SK-N-SH (cell line): ENCODE measurements around the gene SAXO1. TPM values are rescaled to one million over a fixed set of nuclear protein-coding genes. Genes with fewer than 3 reads are reported as not detected.
"Not testable (repeated sequence)": the region's sequence is repeated elsewhere in the genome, so short reads cannot be mapped to it uniquely, and the experiment has no call there.

Experiments used
- CTCF ChIA-PET: fragments of 300-600, 350-600 bp; formaldehyde crosslinking; extraction: SDS; loops from one replicate; lab custom pipeline; 2021; lab: Yijun Ruan, JAX
- POLR2A ChIA-PET: fragments of 350-600 bp; sonication (Branson Sonifier 250); formaldehyde crosslinking; extraction: SDS; loops from one replicate; lab custom pipeline; 2020; ENCODE audit warnings: antibody characterized with exemption, inconsistent platforms; lab: Yijun Ruan, JAX
- DNase-seq: peaks from one replicate; pipeline ENCODE4 v3.0.0; 2012
- H2AFZ ChIP-seq: fragments of 200-600 bp; sonication (generic); 2 replicates; pipeline ENCODE4 v1.8.1; 2016; ENCODE audit warnings: antibody characterized with exemption, mild to moderate bottlenecking, low read depth
- H3F3A ChIP-seq: fragments of 200-600 bp; sonication (generic); replicated peaks from 2 replicates; pipeline ENCODE3; 2016; ENCODE audit warnings: antibody characterized with exemption, mild to moderate bottlenecking; ENCODE audit not compliant: insufficient read depth
- H3K27ac ChIP-seq, 2 experiments: fragments of 200-500 bp in 1 of 2; fragments of 200-600 bp in 1 of 2; sonication (Bioruptor generic) in 1 of 2; sonication (generic), shearing (Covaris generic) in 1 of 2; 2 replicates each; pipeline versions ENCODE4 v1.5.1 to v1.6.1; 2014 to 2016; ENCODE audit warnings: low read depth in 2 of 2, inconsistent platforms in 1 of 2, low read length in 1 of 2, mild to moderate bottlenecking in 1 of 2, mixed read lengths in 1 of 2
- H3K27me3 ChIP-seq: fragments of 200-600 bp; sonication (generic), shearing (Covaris generic); 2 replicates; pipeline ENCODE4 v1.6.1; 2016; ENCODE audit warnings: mixed run types; ENCODE audit not compliant: insufficient read depth
- H3K36me3 ChIP-seq, 2 experiments: fragments of 200-500 bp in 1 of 2; fragments of 200-600 bp in 1 of 2; sonication (Bioruptor generic) in 1 of 2; sonication (generic) in 1 of 2; replicated peaks in 1 of 2; 2 replicates each; pipeline versions ENCODE3 to v1.5.1; 2014 to 2016; ENCODE audit warnings: low read length in 1 of 2, mild to moderate bottlenecking in 1 of 2; ENCODE audit not compliant: insufficient read depth in 2 of 2, control insufficient read depth in 1 of 2
- H3K4me1 ChIP-seq, 2 experiments: fragments of 200-500 bp in 1 of 2; fragments of 200-600 bp in 1 of 2; sonication (Bioruptor generic) in 1 of 2; sonication (generic), shearing (Covaris generic) in 1 of 2; 2 replicates each; pipeline versions ENCODE4 v1.5.1 to v1.6.1; 2014 to 2016; ENCODE audit warnings: low read depth in 1 of 2, low read length in 1 of 2, mixed run types in 1 of 2; ENCODE audit not compliant: insufficient read depth in 2 of 2, control insufficient read depth in 1 of 2
- H3K4me2 ChIP-seq: fragments of 200-600 bp; sonication (generic), shearing (Covaris generic); 2 replicates; pipeline ENCODE4 v1.6.1; 2017; ENCODE audit warnings: mixed run types
- H3K4me3 ChIP-seq, 2 experiments: fragments of 200-500 bp in 1 of 2; fragments of 200-600 bp in 1 of 2; sonication (Bioruptor generic) in 1 of 2; sonication (generic), shearing (Covaris generic) in 1 of 2; 2 replicates each; pipeline versions ENCODE4 v1.5.1 to v1.8.1; 2014 to 2016; ENCODE audit warnings: low read depth in 2 of 2, inconsistent platforms in 1 of 2, low read length in 1 of 2, mild to moderate bottlenecking in 1 of 2, mixed read lengths in 1 of 2, moderate library complexity in 1 of 2
- H3K79me2 ChIP-seq: fragments of 200-600 bp; sonication (generic); 2 replicates; pipeline ENCODE4 v1.8.1; 2017; ENCODE audit warnings: mild to moderate bottlenecking; ENCODE audit not compliant: insufficient read depth
- H3K9ac ChIP-seq: fragments of 200-600 bp; sonication (generic); 2 replicates; pipeline ENCODE4 v1.6.1; 2017; ENCODE audit warnings: mixed run types
- H3K9me2 ChIP-seq: fragments of 200-600 bp; sonication (generic); 2 replicates; pipeline ENCODE4 v1.6.1; 2017; ENCODE audit warnings: mixed run types
- H3K9me3 ChIP-seq: fragments of 200-600 bp; sonication (generic); 2 replicates; pipeline ENCODE4 v1.6.1; 2017; ENCODE audit warnings: mixed run types, mild to moderate bottlenecking, moderate library complexity
- H4K20me1 ChIP-seq: fragments of 200-600 bp; sonication (generic); 2 replicates; pipeline ENCODE4 v1.6.1; 2017; ENCODE audit warnings: mild to moderate bottlenecking, mixed run types; ENCODE audit not compliant: insufficient read depth
- ELF1 ChIP-seq: IDR thresholded peaks from 2 replicates; pipeline ENCODE4 v1.4.0; 2012
- EP300 ChIP-seq, 2 experiments: IDR thresholded peaks; 2 replicates each; pipeline versions ENCODE4 v1.4.0 to v1.6.1; 2012; ENCODE audit warnings: borderline replicate concordance in 1 of 2, low read depth in 1 of 2, low read length in 1 of 2
- EZH2phosphoT487 ChIP-seq: fragments of 200-600 bp; sonication (generic); IDR thresholded peaks from 2 replicates; pipeline ENCODE4 v1.6.1; 2017; ENCODE audit warnings: low read depth, mixed run types, mild to moderate bottlenecking, antibody characterized with exemption, moderate library complexity, borderline replicate concordance
- FOXM1 ChIP-seq: IDR thresholded peaks from 2 replicates; pipeline ENCODE4 v1.4.0; 2012; ENCODE audit warnings: low read depth, mild to moderate bottlenecking
- IRF3 ChIP-seq: fragments of 150-350 bp; IDR thresholded peaks from 2 replicates; pipeline ENCODE4 v1.6.1; 2016; ENCODE audit warnings: mild to moderate bottlenecking, low read depth, low read length
- MAX ChIP-seq: IDR thresholded peaks from 2 replicates; pipeline ENCODE4 v1.4.0; 2012; ENCODE audit warnings: low read depth
- MEF2A ChIP-seq: IDR thresholded peaks from 2 replicates; pipeline ENCODE4 v1.4.0; 2012; ENCODE audit warnings: low read depth, borderline replicate concordance
- MXI1 ChIP-seq: IDR thresholded peaks from 2 replicates; pipeline ENCODE4 v1.6.1; 2012; ENCODE audit warnings: mild to moderate bottlenecking, low read depth, low read length, improper control_type of control experiment
- RAD21 ChIP-seq: IDR thresholded peaks from 2 replicates; pipeline ENCODE4 v1.6.1; 2012; ENCODE audit warnings: mild to moderate bottlenecking, low read length
- RFX5 ChIP-seq: IDR thresholded peaks from 2 replicates; pipeline ENCODE4 v1.6.1; 2012; ENCODE audit warnings: mild to moderate bottlenecking, improper control_type of control experiment, low read length
- RXRA ChIP-seq: IDR thresholded peaks from 2 replicates; pipeline ENCODE4 v1.4.0; 2012; ENCODE audit warnings: low read depth, mild to moderate bottlenecking, borderline replicate concordance
- SIN3A ChIP-seq: IDR thresholded peaks from 2 replicates; pipeline ENCODE4 v1.6.1; 2012; ENCODE audit warnings: low read depth, mild to moderate bottlenecking, low read length, moderate library complexity, borderline replicate concordance
- SMC3 ChIP-seq: IDR thresholded peaks from 2 replicates; pipeline ENCODE4 v1.6.1; 2012; ENCODE audit warnings: low read depth, low read length, improper control_type of control experiment
- TAF1 ChIP-seq: IDR thresholded peaks from 2 replicates; pipeline ENCODE4 v1.6.1; 2012; ENCODE audit warnings: low read depth, mild to moderate bottlenecking, low read length, moderate library complexity, borderline replicate concordance
- TCF12 ChIP-seq: IDR thresholded peaks from 2 replicates; pipeline ENCODE4 v1.4.0; 2012
- TEAD4 ChIP-seq: IDR thresholded peaks from 2 replicates; pipeline ENCODE4 v1.4.0; 2012; ENCODE audit warnings: mild to moderate bottlenecking, borderline replicate concordance; ENCODE audit not compliant: insufficient read depth
- WGBS: methylation state at CpG from one replicate; pipeline ENCODE4 v1.1.6; 2017; ENCODE audit warnings: low lambda C conversion rate; 5-methylcytosine and 5-hydroxymethylcytosine counted together
- polyA plus RNA-seq, 3 experiments: library from polyadenylated mRNA; depleted of rRNA; stranded (reverse); fragments of >200 nt; gene quantifications; 2 replicates each; pipeline ENCODE4 v1.2.3, GENCODE V29; 2012
- TF ChIP-seq, protein P1 (sequence below): IDR thresholded peaks from 2 replicates; pipeline ENCODE4; 2012

Gene SAXO1
- polyA plus RNA-seq, 1 of the 3 experiments (the other 2 are of a cell fraction) = 0.03 TPM

DNA sequence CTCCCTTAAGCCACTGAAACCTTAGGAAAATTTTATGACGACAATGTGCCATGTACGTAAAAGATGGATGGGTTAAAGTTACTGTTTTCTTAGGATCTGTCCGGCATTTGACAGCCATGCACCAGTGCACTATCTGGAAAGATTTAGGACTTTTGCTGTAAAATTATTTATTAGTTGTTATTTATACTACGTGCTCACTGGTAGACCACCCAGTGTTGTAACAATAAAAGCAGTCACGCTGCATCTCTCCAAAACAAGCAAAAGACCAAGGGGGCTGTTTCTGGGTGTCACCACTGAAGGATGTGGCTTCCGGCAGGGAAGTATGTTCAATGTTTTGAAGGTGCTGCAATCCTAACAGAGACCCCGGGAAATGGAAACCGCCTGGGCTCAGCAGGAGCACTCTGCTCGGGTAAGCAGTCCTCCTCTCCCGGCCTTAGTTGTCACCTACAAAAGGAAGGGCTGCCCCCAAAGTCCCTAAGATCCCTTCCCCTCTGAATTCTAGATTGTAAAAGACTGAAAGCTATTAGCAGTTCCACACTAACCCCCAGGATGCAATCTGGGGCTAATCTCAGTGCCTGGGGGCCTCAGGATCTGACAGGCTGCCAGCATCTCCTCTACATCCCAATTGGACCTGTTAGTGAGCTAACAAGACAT, 38.6 kb downstream of the SAXO1 start:
- no peak overlapping the region for H3K9ac ChIP-seq
- no peaks in the 10 kb centered on the region for H3F3A ChIP-seq
- H3K9me2 ChIP-seq = no peaks in the 10 kb centered on the region
- H3K4me1 ChIP-seq = no peaks in the 10 kb centered on the region
- CTCF ChIA-PET = no interaction called here
- POLR2A ChIA-PET = no interaction called here
- H4K20me1 ChIP-seq = no peaks in the 10 kb centered on the region
- no peak for TF ChIP-seq ELF1
- no peak for TF ChIP-seq SIN3A
- TF ChIP-seq SMC3 = no peak
- no peak for TF ChIP-seq MAX
- TF ChIP-seq, protein P1, sequence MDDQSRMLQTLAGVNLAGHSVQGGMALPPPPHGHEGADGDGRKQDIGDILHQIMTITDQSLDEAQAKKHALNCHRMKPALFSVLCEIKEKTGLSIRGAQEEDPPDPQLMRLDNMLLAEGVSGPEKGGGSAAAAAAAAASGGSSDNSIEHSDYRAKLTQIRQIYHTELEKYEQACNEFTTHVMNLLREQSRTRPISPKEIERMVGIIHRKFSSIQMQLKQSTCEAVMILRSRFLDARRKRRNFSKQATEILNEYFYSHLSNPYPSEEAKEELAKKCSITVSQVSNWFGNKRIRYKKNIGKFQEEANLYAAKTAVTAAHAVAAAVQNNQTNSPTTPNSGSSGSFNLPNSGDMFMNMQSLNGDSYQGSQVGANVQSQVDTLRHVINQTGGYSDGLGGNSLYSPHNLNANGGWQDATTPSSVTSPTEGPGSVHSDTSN = no peak
- TF ChIP-seq TCF12 = no peak
- no peak for TF ChIP-seq TEAD4
- no peak for TF ChIP-seq TAF1
- no peak for TF ChIP-seq FOXM1
- H3K27ac ChIP-seq = no peak overlapping the region
- DNase-seq = peak; percentile 14
- H3K9me3 ChIP-seq = no peaks in the 10 kb centered on the region
- no peaks in the 10 kb centered on the region for H3K36me3 ChIP-seq
- H3K79me2 ChIP-seq = no peaks in the 10 kb centered on the region
- H3K27me3 ChIP-seq = no peaks in the 10 kb centered on the region
- WGBS = 82% methylated on average over 10 of the region's 10 CpGs
- no peak overlapping the region for H3K4me3 ChIP-seq
- H2AFZ ChIP-seq = no peak overlapping the region
- H3K4me2 ChIP-seq = no peak overlapping the region

DNA sequence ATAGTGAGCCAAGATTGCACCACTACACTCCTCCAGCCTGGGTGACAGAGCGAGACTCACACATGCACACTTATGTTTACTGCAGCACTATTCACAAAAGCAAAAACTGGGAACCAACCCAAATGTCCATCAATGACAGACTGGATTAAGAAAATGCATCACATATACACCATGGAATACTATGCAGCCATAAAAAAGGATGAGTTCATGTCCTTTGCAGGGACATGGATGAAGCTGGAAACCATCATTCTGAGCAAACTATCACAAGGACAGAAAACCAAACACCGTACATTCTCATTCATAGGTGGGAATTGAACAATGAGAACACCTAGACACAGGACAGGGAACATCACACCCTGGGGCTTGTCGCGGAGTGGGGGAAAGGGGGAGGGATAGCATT, 41.8 kb downstream of the SAXO1 start:
- POLR2A ChIA-PET, H2AFZ ChIP-seq, H3K27ac ChIP-seq, H3K27me3 ChIP-seq, H3K9me3 ChIP-seq, H3K79me2 ChIP-seq, H4K20me1 ChIP-seq, H3K9ac ChIP-seq, H3F3A ChIP-seq, H3K36me3 ChIP-seq, H3K4me2 ChIP-seq, H3K9me2 ChIP-seq, CTCF ChIA-PET, H3K4me3 ChIP-seq, DNase-seq, H3K4me1 ChIP-seq: not testable (repeated sequence)
- WGBS = 78% methylated on average over 4 of the region's 4 CpGs

- ChIA-PET POLR2A (no interaction called here), CTCF (no interaction called here)
- Histone ChIP-seq H3K9ac (no peak overlapping the region), H3K9me3 (no peaks in the 10 kb centered on the region), H3K4me3 (no peak overlapping the region), H3K9me2 (no peaks in the 10 kb centered on the region), H3F3A (no peaks in the 10 kb centered on the region), H3K27me3 (no peaks in the 10 kb centered on the region), H4K20me1 (no peaks in the 10 kb centered on the region), H2AFZ (no peak overlapping the region), H3K79me2 (no peaks in the 10 kb centered on the region), H3K27ac (no peak overlapping the region), H3K36me3 (no peaks in the 10 kb centered on the region), H3K4me1 (no peaks in the 10 kb centered on the region; a peak in 1 of 4 replicates), H3K4me2 (no peak overlapping the region)
- WGBS = 73% methylated on average over 5 of the region's 5 CpGs
- no peak for DNase-seq
- TF ChIP-seq RAD21 (no peak), MXI1 (no peak), TAF1 (no peak), EP300 (IDR thresholded peaks at IDR 0.05; ENCODE audit: borderline replicate concordance in 1 of 2, low read depth in 1 of 2, low read length in 1 of 2) (no peak), FOXM1 (no peak), EZH2phosphoT487 (no peak), RFX5 (no peak), RXRA (no peak), IRF3 (no peak), MEF2A (no peak), SMC3 (no peak), MAX (no peak)
These were observed 42.5 kb downstream of the SAXO1 start for GRCh38 chr9:18990494-18990893.
